ENCODE measurements around the gene SLC25A13. TPM values are rescaled to one million over a fixed set of nuclear protein-coding genes. Genes with fewer than 3 reads are reported as not detected.
"Not testable (repeated sequence)": the region's sequence is repeated elsewhere in the genome, so short reads cannot be mapped to it uniquely, and the experiment has no call there.

The SLC25A13 gene
- total RNA-seq, 2 donors from 2014 or later = 13.0 to 17.1 TPM

DNA sequence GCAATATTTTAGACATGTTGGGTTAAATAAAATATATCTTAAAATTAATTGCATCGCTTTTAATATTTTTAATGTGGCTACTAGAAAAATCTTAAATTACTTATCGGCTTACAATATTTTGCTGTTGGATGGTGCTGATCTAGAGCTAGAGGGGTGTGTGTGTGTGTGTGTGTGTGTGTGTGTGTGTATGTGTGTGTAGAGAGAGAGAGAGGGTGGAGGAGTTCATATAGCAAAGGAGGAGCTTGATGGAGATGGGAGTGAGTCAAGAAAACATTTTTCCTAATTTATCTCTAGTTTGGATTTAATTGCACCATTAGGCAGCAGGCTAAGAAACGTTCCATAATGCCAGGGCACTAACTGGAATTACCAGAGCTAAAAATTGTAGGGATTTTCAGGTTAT, 10.4 kb upstream of the SLC25A13 start:
- H3K9me3 ChIP-seq (ENCODE audit: control insufficient read depth, low read length, poor library complexity, severe bottlenecking) = no peaks in the 10 kb centered on the region
- H3K4me3 Mint-ChIP-seq = no peak overlapping the region
- no peaks in the 10 kb centered on the region for H3K4me1 Mint-ChIP-seq
- peaks cover 6% of the 10 kb centered on the region for H3K27me3 Mint-ChIP-seq
- H3K27ac Mint-ChIP-seq = no peak overlapping the region
- ATAC-seq (no peak), DNase-seq (no peak)
- peaks cover 2% of the 10 kb centered on the region for H3K36me3 Mint-ChIP-seq (ENCODE audit: low read depth)

DNA sequence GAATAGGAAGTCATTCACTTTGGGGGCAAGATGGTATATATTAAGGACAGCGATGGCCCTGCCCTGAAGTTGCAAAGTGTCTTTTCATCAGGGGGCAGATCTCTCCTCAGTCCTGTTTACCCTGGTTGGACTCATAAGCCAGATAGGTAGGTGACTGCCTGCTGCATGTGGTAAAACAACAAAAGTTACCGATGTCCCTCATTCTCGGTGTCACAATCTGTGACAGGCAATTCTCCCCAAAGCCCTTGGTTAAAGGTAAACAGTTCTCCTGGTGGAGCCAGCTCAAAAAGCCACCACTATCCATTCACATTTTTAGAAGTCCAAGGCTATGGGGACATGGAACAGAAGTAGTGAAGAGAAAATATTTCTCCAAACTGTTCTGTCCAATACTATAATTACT, 9.9 kb upstream of the SLC25A13 start:
- H3K4me1 Mint-ChIP-seq = no peaks in the 10 kb centered on the region
- no peak for ATAC-seq

DNA sequence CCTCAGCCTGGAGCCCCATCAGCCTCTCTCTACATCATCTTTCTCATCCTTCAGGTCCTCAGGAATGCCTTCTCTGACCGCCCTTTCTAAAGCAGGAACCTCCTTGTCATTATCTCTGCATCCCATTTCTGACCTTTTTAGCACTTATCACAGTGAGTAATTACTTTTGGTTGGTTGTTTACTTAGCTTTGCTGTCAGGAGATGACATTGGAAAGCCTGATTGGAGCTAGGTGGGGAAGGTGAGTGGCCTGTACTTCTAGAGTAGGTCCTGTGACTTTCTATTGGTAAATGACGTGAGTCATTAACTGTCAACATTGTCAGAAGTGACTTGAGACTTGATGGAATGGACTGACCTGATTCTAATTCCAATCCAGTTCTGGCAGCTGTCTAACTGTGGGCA, 9.3 kb upstream of the SLC25A13 start:
- DNase-seq (no peak), ATAC-seq (no peak)
- Mint-ChIP-seq H3K4me3 (no peak overlapping the region), H3K4me1 (no peaks in the 10 kb centered on the region), H3K27ac (no peak overlapping the region), H3K27me3 (peaks cover 6% of the 10 kb centered on the region), H3K36me3 (ENCODE audit: low read depth) (peaks cover 2% of the 10 kb centered on the region)
- no peaks in the 10 kb centered on the region for H3K9me3 ChIP-seq (ENCODE audit: control insufficient read depth, low read length, poor library complexity, severe bottlenecking)

More for the DNA sequence above, 9.9 kb upstream of the SLC25A13 start:
- no peak overlapping the region for H3K27ac Mint-ChIP-seq
- H3K27me3 Mint-ChIP-seq = peaks cover 6% of the 10 kb centered on the region
- peaks cover 2% of the 10 kb centered on the region for H3K36me3 Mint-ChIP-seq (ENCODE audit: low read depth)
- no peak overlapping the region for H3K4me3 Mint-ChIP-seq
- DNase-seq = no peak
- no peaks in the 10 kb centered on the region for H3K9me3 ChIP-seq (ENCODE audit: control insufficient read depth, low read length, poor library complexity, severe bottlenecking)

DNA sequence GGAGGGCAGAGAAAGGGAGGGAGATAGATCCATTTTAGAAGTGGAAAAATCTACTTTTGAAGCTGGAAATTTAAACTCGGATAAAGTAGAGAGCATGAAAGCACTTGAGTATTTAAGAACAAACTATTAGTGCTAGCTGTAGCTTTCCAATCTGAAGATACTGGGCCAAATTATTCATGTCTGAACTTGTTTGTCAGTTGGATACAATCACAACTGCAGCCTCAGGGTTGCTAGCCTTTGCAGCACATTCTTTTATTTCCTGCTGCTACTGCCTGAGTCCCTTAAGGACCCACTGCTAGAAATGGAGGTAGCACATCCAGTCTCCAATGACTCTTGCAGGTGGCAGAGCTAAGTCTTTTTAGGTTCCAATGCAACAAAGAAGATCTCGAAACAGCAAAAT, 8.3 kb upstream of the SLC25A13 start:
- DNase-seq (no peak), ATAC-seq (no peak)
- no peak overlapping the region for H3K4me3 Mint-ChIP-seq
- H3K27ac Mint-ChIP-seq = no peak overlapping the region
- no peaks in the 10 kb centered on the region for H3K36me3 Mint-ChIP-seq (ENCODE audit: low read depth)
- H3K27me3 Mint-ChIP-seq = peaks cover 6% of the 10 kb centered on the region
- H3K4me1 Mint-ChIP-seq = no peaks in the 10 kb centered on the region
- no peaks in the 10 kb centered on the region for H3K9me3 ChIP-seq (ENCODE audit: control insufficient read depth, low read length, poor library complexity, severe bottlenecking)

DNA sequence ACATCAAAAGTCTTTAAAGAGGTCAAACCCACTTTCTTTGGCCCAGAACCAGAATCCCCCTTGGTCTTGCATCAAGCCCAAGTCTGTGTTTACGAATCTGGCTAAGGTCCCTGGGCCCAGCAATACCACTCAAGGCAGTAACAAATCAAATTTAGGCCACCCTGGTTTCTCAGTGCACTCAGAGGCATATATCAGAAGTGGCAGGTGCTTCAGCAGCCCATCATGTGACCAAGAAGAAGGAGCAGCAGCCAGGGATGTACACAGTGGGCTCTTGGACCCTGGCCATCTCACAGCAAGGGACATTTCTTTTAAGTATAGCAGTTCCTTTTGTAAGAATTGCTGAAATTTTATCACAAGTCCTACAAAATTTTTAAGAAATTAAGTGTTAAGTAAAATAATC, 7.3 kb upstream of the SLC25A13 start:
- no peak overlapping the region for H3K27ac Mint-ChIP-seq
- H3K36me3 Mint-ChIP-seq (ENCODE audit: low read depth) = no peaks in the 10 kb centered on the region
- H3K27me3 Mint-ChIP-seq = peaks cover 6% of the 10 kb centered on the region
- H3K4me3 Mint-ChIP-seq = no peak overlapping the region
- no peaks in the 10 kb centered on the region for H3K4me1 Mint-ChIP-seq
- no peaks in the 10 kb centered on the region for H3K9me3 ChIP-seq (ENCODE audit: control insufficient read depth, low read length, poor library complexity, severe bottlenecking)
- DNase-seq (no peak), ATAC-seq (no peak)

DNA sequence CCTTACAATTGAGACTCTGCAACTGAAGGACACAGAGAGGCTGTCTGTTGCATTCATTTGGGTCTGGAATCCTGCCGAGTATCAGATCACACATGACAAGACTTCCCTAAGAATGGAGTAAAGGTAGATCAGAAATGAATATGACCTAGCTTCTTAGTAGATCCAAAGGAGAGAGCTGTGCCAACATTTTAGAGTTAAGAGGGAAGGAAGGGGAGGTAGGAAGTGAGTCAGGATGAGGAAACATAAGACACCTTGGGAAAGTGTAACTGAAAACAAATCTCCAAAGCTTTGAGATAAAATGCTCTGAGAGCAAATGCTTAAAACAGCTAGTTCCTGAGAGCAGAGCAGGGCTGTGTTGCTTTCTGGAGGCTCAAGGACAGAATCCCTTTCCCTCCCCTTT, 6.1 kb upstream of the SLC25A13 start:
- H3K27me3 Mint-ChIP-seq = peaks cover 6% of the 10 kb centered on the region
- no peak for DNase-seq
- H3K4me1 Mint-ChIP-seq = peaks cover 4% of the 10 kb centered on the region
- no peak overlapping the region for H3K4me3 Mint-ChIP-seq
- H3K9me3 ChIP-seq (ENCODE audit: control insufficient read depth, low read length, poor library complexity, severe bottlenecking) = no peaks in the 10 kb centered on the region
- H3K27ac Mint-ChIP-seq = no peak overlapping the region
- peaks cover 4% of the 10 kb centered on the region for H3K36me3 Mint-ChIP-seq (ENCODE audit: low read depth)
- no peak for ATAC-seq

DNA sequence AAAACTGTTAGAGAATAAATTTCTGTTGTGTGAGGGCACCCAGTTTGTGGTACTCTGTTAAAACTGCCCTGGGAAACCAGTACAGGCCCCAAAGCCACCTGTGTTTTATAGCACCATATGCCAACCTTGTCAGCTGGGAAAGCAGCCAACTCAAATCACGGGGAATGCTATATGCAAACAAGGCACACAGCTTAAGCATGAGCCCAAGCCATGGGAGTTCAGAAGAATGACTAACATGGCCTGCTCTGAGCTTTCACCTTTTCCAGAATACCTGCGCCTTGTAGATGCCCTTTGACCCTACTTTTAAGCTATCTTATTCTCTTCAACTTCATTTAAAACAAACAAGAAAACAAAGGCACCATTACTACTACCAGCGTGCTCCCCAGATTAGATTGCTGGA, 5.5 kb upstream of the SLC25A13 start:
- no peaks in the 10 kb centered on the region for H3K9me3 ChIP-seq (ENCODE audit: control insufficient read depth, low read length, poor library complexity, severe bottlenecking)
- Mint-ChIP-seq H3K4me3 (no peak overlapping the region), H3K4me1 (peaks cover 4% of the 10 kb centered on the region), H3K36me3 (ENCODE audit: low read depth) (peaks cover 4% of the 10 kb centered on the region), H3K27ac (no peak overlapping the region), H3K27me3 (peaks cover 6% of the 10 kb centered on the region)
- DNase-seq (no peak), ATAC-seq (no peak)

DNA sequence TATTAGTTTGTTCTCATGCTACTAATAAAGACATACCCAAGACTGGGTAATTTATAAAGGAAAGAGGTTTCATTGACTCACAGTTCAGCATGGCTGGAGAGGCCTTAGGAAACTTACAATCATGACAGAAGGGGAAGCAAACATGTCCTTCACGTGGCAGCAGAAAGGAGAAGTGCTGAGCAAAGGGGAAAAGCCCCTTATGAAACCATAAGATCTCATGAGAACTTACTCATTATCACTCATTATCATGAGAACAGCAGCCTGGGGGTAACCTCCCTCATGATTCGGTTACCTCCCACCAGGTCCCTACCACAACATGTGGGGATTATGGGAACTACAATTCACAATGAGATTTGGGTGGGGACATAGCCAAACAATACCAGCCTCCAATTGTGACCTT, 4.9 kb upstream of the SLC25A13 start:
- not testable (repeated sequence) for H3K27me3 Mint-ChIP-seq; H3K4me3 Mint-ChIP-seq; DNase-seq; H3K9me3 ChIP-seq (ENCODE audit: control insufficient read depth, low read length, poor library complexity, severe bottlenecking); H3K4me1 Mint-ChIP-seq; H3K36me3 Mint-ChIP-seq (ENCODE audit: low read depth); H3K27ac Mint-ChIP-seq
- peak; percentile 34 for ATAC-seq

DNA sequence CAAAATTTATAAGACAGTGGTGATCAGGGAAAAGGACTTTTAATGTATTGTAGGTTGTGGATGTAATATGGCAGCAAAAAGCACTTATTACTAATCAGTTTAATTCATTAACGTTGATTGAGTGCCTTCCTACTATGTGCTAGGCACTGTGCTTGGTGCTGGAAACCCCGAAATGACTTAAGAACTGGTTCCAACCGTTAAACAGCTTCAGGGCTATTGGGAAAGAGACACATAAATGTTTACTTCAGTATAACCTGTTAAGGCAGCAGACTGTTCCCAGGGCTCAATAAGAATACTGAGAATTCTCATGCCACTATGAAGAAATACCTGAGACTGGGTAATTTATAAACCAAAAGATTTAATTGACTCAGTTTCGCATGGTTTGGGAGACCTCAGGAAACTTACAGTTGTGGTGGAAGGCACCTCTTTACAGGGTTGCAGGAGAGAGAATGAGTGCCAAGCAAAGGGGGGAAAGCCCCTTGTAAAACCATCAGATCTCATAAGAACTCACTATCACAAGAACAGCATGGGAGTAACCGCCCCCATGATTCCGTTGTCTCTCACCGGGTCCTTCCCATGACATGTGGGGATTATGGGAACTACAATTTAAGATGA, 1.1 kb upstream of the SLC25A13 start:
- ATAC-seq = no peak
- peaks cover 4% of the 10 kb centered on the region for H3K36me3 Mint-ChIP-seq (ENCODE audit: low read depth)

DNA sequence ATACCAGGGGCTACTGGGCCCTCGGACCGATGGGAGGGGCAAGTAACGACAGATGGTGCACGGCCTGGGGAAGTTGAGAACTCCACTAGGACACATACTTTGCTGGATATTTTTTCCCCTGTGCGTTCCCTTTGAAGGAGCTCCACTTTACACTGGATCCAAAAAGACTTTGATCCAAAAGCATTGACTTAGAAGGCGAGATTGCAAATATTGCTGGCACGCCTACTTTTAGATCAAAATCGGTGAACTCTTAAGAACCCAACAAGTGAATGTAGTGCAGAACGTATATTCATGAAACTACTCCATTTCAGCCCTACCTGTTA, 436 bp upstream of the SLC25A13 start:
- no peaks in the 10 kb centered on the region for H3K9me3 ChIP-seq (ENCODE audit: control insufficient read depth, low read length, poor library complexity, severe bottlenecking)
- Mint-ChIP-seq H3K4me3 (peak overlapping the region; percentile 95), H3K4me1 (peaks cover 20% of the 10 kb centered on the region), H3K27ac (peak overlapping the region; percentile 90), H3K36me3 (ENCODE audit: low read depth) (peaks cover 4% of the 10 kb centered on the region), H3K27me3 (no peaks in the 10 kb centered on the region)
- ATAC-seq (no peak), DNase-seq (no peak)

More for the DNA sequence above, 1.1 kb upstream of the SLC25A13 start:
- DNase-seq = no peak
- H3K27ac Mint-ChIP-seq = no peak overlapping the region
- no peaks in the 10 kb centered on the region for H3K9me3 ChIP-seq (ENCODE audit: control insufficient read depth, low read length, poor library complexity, severe bottlenecking)
- peaks cover 3% of the 10 kb centered on the region for H3K27me3 Mint-ChIP-seq
- peaks cover 18% of the 10 kb centered on the region for H3K4me1 Mint-ChIP-seq
- H3K4me3 Mint-ChIP-seq = peak overlapping the region; percentile 95

DNA sequence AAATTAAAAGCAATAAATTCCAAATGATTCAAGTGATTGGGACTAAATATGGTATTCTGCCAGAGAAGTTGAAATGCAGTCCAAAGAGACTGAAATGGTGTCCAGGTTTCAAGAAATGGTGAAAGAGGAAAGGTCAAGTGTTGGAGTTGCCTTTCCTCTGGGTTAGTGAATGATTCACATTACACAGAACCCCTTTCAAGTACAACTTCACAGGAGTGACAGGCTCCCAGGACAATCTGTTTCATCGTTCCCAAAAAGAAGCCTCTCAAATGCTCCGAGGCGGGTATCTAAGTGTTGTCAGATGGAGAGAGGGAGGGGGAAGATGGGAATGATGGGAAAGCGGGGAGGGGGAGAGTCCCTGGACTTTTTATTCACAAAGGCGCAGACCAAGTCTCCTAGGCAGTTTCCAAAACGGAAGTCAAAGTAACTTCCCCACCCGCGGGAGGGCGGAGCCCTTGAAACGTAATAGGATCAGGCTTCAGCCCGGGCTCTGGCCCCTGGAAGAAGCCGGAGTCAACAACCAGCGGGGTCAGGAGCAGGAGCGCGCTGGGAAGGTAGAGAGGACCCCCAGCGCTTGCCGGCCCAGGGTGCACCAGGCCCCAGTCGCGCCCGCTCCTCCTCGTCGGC, 754 bp downstream of the SLC25A13 start:
- DNase-seq (peak; percentile 14 to 27 (median 23)), ATAC-seq (peak; percentile 53)
- no peaks in the 10 kb centered on the region for H3K27me3 Mint-ChIP-seq

DNA sequence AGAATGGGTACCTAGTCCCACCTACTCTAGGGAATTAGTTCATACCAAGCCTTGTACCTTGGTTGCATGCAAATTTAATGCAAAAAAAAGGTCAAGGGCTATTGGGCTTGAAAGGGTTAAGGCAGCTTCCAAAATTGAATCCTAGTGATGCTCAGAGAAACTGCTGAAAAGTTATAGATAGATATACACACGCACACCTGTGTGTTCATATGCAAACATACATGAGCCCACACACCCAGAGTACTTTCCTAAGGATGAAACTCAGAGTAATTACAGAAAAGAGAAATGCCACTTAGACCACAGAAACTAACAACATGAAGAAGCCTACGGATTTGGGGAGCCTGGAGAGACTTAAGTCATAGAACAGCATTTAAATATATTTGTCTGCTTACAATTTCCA, 1.5 kb downstream of the SLC25A13 start:
- peak overlapping the region; percentile 95 for H3K4me3 Mint-ChIP-seq
- peaks cover 25% of the 10 kb centered on the region for H3K4me1 Mint-ChIP-seq
- H3K36me3 Mint-ChIP-seq (ENCODE audit: low read depth) = peaks cover 4% of the 10 kb centered on the region
- H3K9me3 ChIP-seq (ENCODE audit: control insufficient read depth, low read length, poor library complexity, severe bottlenecking) = no peaks in the 10 kb centered on the region
- H3K27ac Mint-ChIP-seq = peak overlapping the region; percentile 90
- ATAC-seq (no peak), DNase-seq (no peak)
- H3K27me3 Mint-ChIP-seq = no peaks in the 10 kb centered on the region

More for the DNA sequence above, 754 bp downstream of the SLC25A13 start:
- H3K4me3 Mint-ChIP-seq = peak overlapping the region; percentile 95
- peaks cover 23% of the 10 kb centered on the region for H3K4me1 Mint-ChIP-seq
- peak overlapping the region; percentile 90 for H3K27ac Mint-ChIP-seq
- H3K9me3 ChIP-seq (ENCODE audit: control insufficient read depth, low read length, poor library complexity, severe bottlenecking) = no peaks in the 10 kb centered on the region
- H3K36me3 Mint-ChIP-seq (ENCODE audit: low read depth) = peaks cover 4% of the 10 kb centered on the region

DNA sequence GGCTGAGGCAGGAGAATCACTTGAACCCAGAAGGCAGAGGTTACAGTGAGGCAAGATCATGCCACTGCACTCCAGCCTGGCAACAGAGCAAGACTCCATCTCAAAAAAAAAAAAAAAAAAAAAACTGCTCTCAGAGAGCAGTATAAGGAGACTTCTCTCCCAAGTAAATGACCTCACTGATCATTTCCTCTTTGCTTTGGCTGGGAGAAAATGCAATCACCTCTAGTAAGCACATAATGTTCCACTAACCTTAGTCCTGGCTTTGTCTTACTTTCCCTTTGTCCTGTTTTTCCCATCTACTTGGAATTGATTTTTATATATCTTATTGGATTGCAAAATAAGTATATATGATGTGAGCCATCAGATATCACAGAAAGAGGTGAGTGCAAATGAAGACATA, 2.5 kb downstream of the SLC25A13 start:
- Mint-ChIP-seq H3K27me3 (no peaks in the 10 kb centered on the region), H3K36me3 (ENCODE audit: low read depth) (peaks cover 4% of the 10 kb centered on the region), H3K4me1 (peaks cover 30% of the 10 kb centered on the region), H3K4me3 (no peak overlapping the region), H3K27ac (peak overlapping the region; percentile 90)
- ATAC-seq = no peak
- DNase-seq = no peak
- no peaks in the 10 kb centered on the region for H3K9me3 ChIP-seq (ENCODE audit: control insufficient read depth, low read length, poor library complexity, severe bottlenecking)

DNA sequence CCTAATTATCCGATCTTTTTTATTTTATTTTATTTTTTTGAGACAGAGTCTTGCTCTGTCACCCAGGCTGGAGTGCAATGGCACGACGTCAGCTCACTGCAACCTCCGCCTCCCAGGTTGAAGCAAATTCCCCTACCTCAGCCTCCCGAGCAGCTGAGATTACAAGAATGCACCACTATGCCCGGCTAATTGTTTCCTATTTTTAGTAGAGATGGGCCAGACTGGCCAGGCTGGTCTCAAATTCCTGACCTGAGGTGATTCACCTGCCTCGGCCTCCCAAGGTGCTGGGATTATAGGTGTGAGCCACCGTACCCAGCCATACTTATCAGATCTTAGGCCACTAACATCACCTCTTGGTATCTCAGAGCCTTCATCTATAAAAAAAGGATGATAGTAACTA, 4.9 kb downstream of the SLC25A13 start:
- Mint-ChIP-seq H3K36me3 (ENCODE audit: low read depth) (peaks cover 6% of the 10 kb centered on the region), H3K27ac (no peak overlapping the region), H3K4me1 (peaks cover 40% of the 10 kb centered on the region), H3K27me3 (no peaks in the 10 kb centered on the region), H3K4me3 (no peak overlapping the region)
- no peak for DNase-seq
- no peak for ATAC-seq
- no peaks in the 10 kb centered on the region for H3K9me3 ChIP-seq (ENCODE audit: control insufficient read depth, low read length, poor library complexity, severe bottlenecking)
